CD4-positive, alpha-beta memory T cell (primary cell): ENCODE measurements around the gene AMFR. TPM values are rescaled to one million over a fixed set of nuclear protein-coding genes. Genes with fewer than 3 reads are reported as not detected.

Experiments used
- CTCF ChIA-PET: fragments of 350-600 bp; sonication (Branson Sonifier 250); formaldehyde crosslinking; loops from one replicate; lab custom pipeline; 2021; ENCODE audit warnings: inconsistent platforms; ENCODE audit not compliant: partially characterized antibody; lab: Charles Lee
- POLR2A ChIA-PET: fragments of 350-600 bp; sonication (Branson Sonifier 250); formaldehyde crosslinking; loops from one replicate; lab custom pipeline; 2021; ENCODE audit not compliant: partially characterized antibody; lab: Charles Lee
- DNase-seq, 5 donors: peaks; one replicate each; pipeline versions ENCODE4 v3.0.0 to v3.0.0-alpha.2; 2020 to 2022; ENCODE audit warnings: mixed read lengths in 1 of 5
- H3K27ac ChIP-seq: one replicate; pipeline ENCODE4 v1.7.0; 2013; ENCODE audit warnings: low read depth, low read length
- H3K27me3 ChIP-seq: 2 replicates; pipeline ENCODE4 v1.7.0; 2013; ENCODE audit warnings: mild to moderate bottlenecking, low read length, moderate library complexity; ENCODE audit not compliant: insufficient read depth
- H3K36me3 ChIP-seq: 2 replicates; pipeline ENCODE4 v1.7.0; 2013; ENCODE audit warnings: mild to moderate bottlenecking, low read length, moderate library complexity; ENCODE audit not compliant: insufficient read depth
- H3K4me1 ChIP-seq: 2 replicates; pipeline ENCODE4 v1.7.0; 2013; ENCODE audit warnings: mild to moderate bottlenecking, low read length, moderate library complexity; ENCODE audit not compliant: insufficient read depth
- H3K4me3 ChIP-seq, 2 donors: one replicate each; pipeline ENCODE4 v1.7.0; 2013; ENCODE audit warnings: low read length in 2 of 2, mild to moderate bottlenecking in 1 of 2
- H3K9me3 ChIP-seq, 2 donors: one replicate each; pipeline ENCODE4 v1.7.0; 2013; ENCODE audit warnings: low read length in 2 of 2, control low read depth in 1 of 2; ENCODE audit not compliant: control insufficient read depth in 1 of 2
- H3K27ac Mint-ChIP-seq, 7 donors: one replicate each; pipeline ENCODE4 v1.8.0; 2020 to 2021; ENCODE audit warnings: mixed read lengths in 7 of 7, mild to moderate bottlenecking in 6 of 7, inconsistent platforms in 3 of 7, moderate library complexity in 3 of 7
- H3K27me3 Mint-ChIP-seq, 2 donors: one replicate each; pipeline ENCODE4 v1.8.0; 2020 to 2021; ENCODE audit warnings: mixed read lengths in 2 of 2
- H3K36me3 Mint-ChIP-seq, 2 donors: one replicate each; pipeline ENCODE4 v1.8.0; 2020 to 2021; ENCODE audit warnings: mixed read lengths in 2 of 2, inconsistent platforms in 1 of 2, mild to moderate bottlenecking in 1 of 2
- H3K4me1 Mint-ChIP-seq, 4 donors: one replicate each; pipeline ENCODE4 v1.8.0; 2020 to 2021; ENCODE audit warnings: mixed read lengths in 4 of 4, mild to moderate bottlenecking in 1 of 4
- H3K4me3 Mint-ChIP-seq, 8 donors: one replicate each; pipeline ENCODE4 v1.8.0; 2020 to 2021; ENCODE audit warnings: mixed read lengths in 8 of 8, mild to moderate bottlenecking in 7 of 8, moderate library complexity in 6 of 8, inconsistent platforms in 3 of 8
- H3K9me3 Mint-ChIP-seq, 8 donors: one replicate each; pipeline ENCODE4 v1.8.0; 2020 to 2021; ENCODE audit warnings: mixed read lengths in 8 of 8, mild to moderate bottlenecking in 5 of 8, inconsistent platforms in 3 of 8, moderate library complexity in 1 of 8
- intact Hi-C: fragments of 100-400 bp; cut with micrococcal nuclease; formaldehyde crosslinking; loops from one replicate; pipeline ENCODE4 v1.15.1; 2023
- polyA plus RNA-seq, 2 donors: library from polyadenylated mRNA; unstranded; fragments of 300-500 nt; fragmentation: Illumina TruSeq; gene quantifications; one replicate each; pipeline ENCODE4 v1.2.3, GENCODE V29; 2021
- total RNA-seq, 2 experiments: library from RNA; stranded (reverse); gene quantifications; one replicate each; pipeline ENCODE4 v1.2.3, GENCODE V29; 2021

Gene AMFR
- total and polyA plus RNA-seq, 4 experiments from 2014 or later, result 45.7 to 67.6 (median 60.4) TPM

- H3K27ac Mint-ChIP-seq, result peak overlapping the region in 2 of 7 donors; percentile 32 to 36
- ChIA-PET POLR2A (interaction anchor here (0.7 to 1.8 kb wide), 6 partner anchors 11 to 373 kb away, joined by 3 to 5 read pairs (median 4); no protein-coding TSS in a partner anchor), CTCF (interaction anchor here (0.6 to 13.2 kb wide), 54 partner anchors 10 to 855 kb away, joined by 3 to 222 read pairs (median 5); no protein-coding TSS in a partner anchor)
- Histone ChIP-seq H3K27me3 (no peaks in the 10 kb centered on the region), H3K36me3 (no peaks in the 10 kb centered on the region), H3K4me1 (peaks cover 6% of the 10 kb centered on the region), H3K4me3 (peak overlapping the region in 1 of 2 donors; percentile 25), H3K27ac (no peak overlapping the region), H3K9me3 (no peaks in the 10 kb centered on the region)
- no peaks in the 10 kb centered on the region for H3K27me3 Mint-ChIP-seq
- no peaks in the 10 kb centered on the region for H3K9me3 Mint-ChIP-seq
- no peaks in the 10 kb centered on the region for H3K36me3 Mint-ChIP-seq
- peaks cover 0 to 10% (median 8%) of the 10 kb centered on the region in 4 donors for H3K4me1 Mint-ChIP-seq
- peak; percentile 67 to 79 (median 72) for DNase-seq
- intact Hi-C loops, result loop anchor here (1.0 kb wide), 2 partner anchors 115 to 475 kb away; no protein-coding TSS in a partner anchor
- peak overlapping the region; percentile 39 to 80 (median 57) for H3K4me3 Mint-ChIP-seq
These were observed 107.1 kb downstream of the AMFR start for GRCh38 chr16:56317998-56318826.

GRCh38 chr16:56316545-56316944 lies 108.8 kb downstream of the AMFR start:
- CTCF ChIA-PET, result interaction anchor here (1.1 to 13.2 kb wide), 3 partner anchors 37 to 371 kb away, joined by 3 to 222 read pairs (median 13); no protein-coding TSS in a partner anchor
- intact Hi-C loops, result no loop called here
- no peaks in the 10 kb centered on the region for H3K27me3 Mint-ChIP-seq

GRCh38 chr16:56315955-56316354 lies 109.4 kb downstream of the AMFR start:
- H3K4me1 Mint-ChIP-seq, result peaks cover 0 to 9% (median 8%) of the 10 kb centered on the region in 4 donors
- H3K4me1 ChIP-seq, result peaks cover 6% of the 10 kb centered on the region
- no peaks in the 10 kb centered on the region for H3K27me3 Mint-ChIP-seq
- ChIA-PET POLR2A (no interaction called here), CTCF (interaction anchor here (1.1 to 13.2 kb wide), 3 partner anchors 36 to 371 kb away, joined by 3 to 222 read pairs (median 7); no protein-coding TSS in a partner anchor)
- intact Hi-C loops, result loop anchor here (1.0 kb wide), 1 partner anchor 55 kb away; no protein-coding TSS in a partner anchor
- no peak overlapping the region for H3K4me3 Mint-ChIP-seq
- H3K9me3 Mint-ChIP-seq, result no peaks in the 10 kb centered on the region
- DNase-seq, result no peak
- no peaks in the 10 kb centered on the region for H3K36me3 ChIP-seq
- H3K4me3 ChIP-seq, result no peak overlapping the region
- no peaks in the 10 kb centered on the region for H3K27me3 ChIP-seq
- peak overlapping the region in 1 of 7 donors; percentile 76 for H3K27ac Mint-ChIP-seq
- no peaks in the 10 kb centered on the region for H3K9me3 ChIP-seq
- no peaks in the 10 kb centered on the region for H3K36me3 Mint-ChIP-seq
- H3K27ac ChIP-seq, result no peak overlapping the region

More at GRCh38 chr16:56316545-56316944, 108.8 kb downstream of the AMFR start:
- H3K4me3 Mint-ChIP-seq, result no peak overlapping the region
- H3K27ac Mint-ChIP-seq, result no peak overlapping the region
- H3K9me3 Mint-ChIP-seq, result no peaks in the 10 kb centered on the region
- no peaks in the 10 kb centered on the region for H3K36me3 Mint-ChIP-seq
- H3K9me3 ChIP-seq, result no peaks in the 10 kb centered on the region
- peaks cover 0 to 10% (median 8%) of the 10 kb centered on the region in 4 donors for H3K4me1 Mint-ChIP-seq
- peaks cover 6% of the 10 kb centered on the region for H3K4me1 ChIP-seq
- no peak overlapping the region for H3K27ac ChIP-seq
- no peaks in the 10 kb centered on the region for H3K36me3 ChIP-seq
- POLR2A ChIA-PET, result interaction anchor here (1.2 kb wide), 1 partner anchor 53 kb away, joined by 3 read pairs; no protein-coding TSS in a partner anchor
- no peak for DNase-seq
- H3K4me3 ChIP-seq, result no peak overlapping the region
- no peaks in the 10 kb centered on the region for H3K27me3 ChIP-seq

- H3K27ac ChIP-seq, result no peak overlapping the region
- no peak for DNase-seq
- H3K9me3 ChIP-seq, result no peaks in the 10 kb centered on the region
- no peaks in the 10 kb centered on the region for H3K36me3 ChIP-seq
- Mint-ChIP-seq H3K36me3 (no peaks in the 10 kb centered on the region), H3K27ac (peak overlapping the region in 1 of 7 donors; percentile 3), H3K27me3 (no peaks in the 10 kb centered on the region), H3K9me3 (peaks cover 0 to 2% (median 0%) of the 10 kb centered on the region in 8 donors), H3K4me3 (no peak overlapping the region), H3K4me1 (peaks cover 0 to 9% (median 8%) of the 10 kb centered on the region in 4 donors)
- H3K27me3 ChIP-seq, result no peaks in the 10 kb centered on the region
- peaks cover 6% of the 10 kb centered on the region for H3K4me1 ChIP-seq
- POLR2A ChIA-PET, result interaction anchor here (0.9 kb wide), 1 partner anchor 123 kb away, joined by 4 read pairs; the partner anchor contains the start of gene GNAO1
- intact Hi-C loops, result no loop called here
- no peak overlapping the region for H3K4me3 ChIP-seq
- CTCF ChIA-PET, result interaction anchor here (1.5 to 13.2 kb wide), 2 partner anchors 111 to 369 kb away, joined by 7 to 222 read pairs; no protein-coding TSS in a partner anchor
These were observed 111.0 kb downstream of the AMFR start for GRCh38 chr16:56314244-56314850.

GRCh38 chr16:56312556-56312955 lies 112.8 kb downstream of the AMFR start:
- H3K4me1 Mint-ChIP-seq, result peaks cover 0 to 4% (median 3%) of the 10 kb centered on the region in 4 donors
- no peaks in the 10 kb centered on the region for H3K27me3 Mint-ChIP-seq
- peaks cover 0 to 2% (median 0%) of the 10 kb centered on the region in 8 donors for H3K9me3 Mint-ChIP-seq
- H3K36me3 Mint-ChIP-seq, result no peaks in the 10 kb centered on the region
- no peak overlapping the region for H3K27ac ChIP-seq
- POLR2A ChIA-PET, result no interaction called here
- H3K4me1 ChIP-seq, result no peaks in the 10 kb centered on the region
- peak overlapping the region in 2 of 7 donors; percentile 8 to 81 for H3K27ac Mint-ChIP-seq
- no peak overlapping the region for H3K4me3 Mint-ChIP-seq
- H3K9me3 ChIP-seq, result no peaks in the 10 kb centered on the region
- no peaks in the 10 kb centered on the region for H3K36me3 ChIP-seq
- CTCF ChIA-PET, result interaction anchor here (13.2 kb wide), 1 partner anchor 367 kb away, joined by 222 read pairs; no protein-coding TSS in a partner anchor
- intact Hi-C loops, result no loop called here
- no peak for DNase-seq
- H3K27me3 ChIP-seq, result no peaks in the 10 kb centered on the region
- H3K4me3 ChIP-seq, result no peak overlapping the region

GRCh38 chr16:56312028-56312300 lies 113.4 kb downstream of the AMFR start:
- ChIA-PET CTCF (interaction anchor here (2.3 to 13.2 kb wide), 2 partner anchors 48 to 367 kb away, joined by 7 to 222 read pairs; no protein-coding TSS in a partner anchor), POLR2A (no interaction called here)
- no peak overlapping the region for H3K4me3 ChIP-seq
- H3K9me3 ChIP-seq, result no peaks in the 10 kb centered on the region
- H3K4me1 ChIP-seq, result no peaks in the 10 kb centered on the region
- no peaks in the 10 kb centered on the region for H3K36me3 ChIP-seq
- Mint-ChIP-seq H3K4me3 (no peak overlapping the region), H3K27me3 (no peaks in the 10 kb centered on the region), H3K9me3 (peaks cover 0 to 2% (median 0%) of the 10 kb centered on the region in 8 donors), H3K4me1 (peaks cover 0 to 1% (median 0%) of the 10 kb centered on the region in 4 donors), H3K27ac (no peak overlapping the region), H3K36me3 (no peaks in the 10 kb centered on the region)
- H3K27me3 ChIP-seq, result no peaks in the 10 kb centered on the region
- H3K27ac ChIP-seq, result no peak overlapping the region
- DNase-seq, result no peak
- intact Hi-C loops, result no loop called here
